H9 (cell line): ENCODE data around the gene ALKBH8. TPM values are rescaled to one million over a fixed set of nuclear protein-coding genes. Genes with fewer than 3 reads are reported as not detected.

Experiments
- DNase-seq: peaks from one replicate; pipeline ENCODE4 v3.0.0-alpha.2; 2017
- H2AFZ ChIP-seq: one replicate; pipeline ENCODE4 v1.6.1; 2013; ENCODE audit warnings: mild to moderate bottlenecking, low read length, control low read depth, moderate library complexity
- H2AK5ac ChIP-seq: 2 replicates; pipeline ENCODE4 v1.6.1; 2013; ENCODE audit warnings: low read length, control low read depth, mixed read lengths; ENCODE audit not compliant: insufficient read length
- H2BK120ac ChIP-seq: one replicate; pipeline ENCODE4 v1.6.1; 2013; ENCODE audit warnings: low read depth, mild to moderate bottlenecking, low read length, control low read depth, inconsistent platforms; ENCODE audit not compliant: poor library complexity, severe bottlenecking
- H2BK12ac ChIP-seq: 2 replicates; pipeline ENCODE4 v1.6.1; 2013; ENCODE audit warnings: low read length, control low read depth, mixed read lengths, low read depth; ENCODE audit not compliant: insufficient read length
- H2BK15ac ChIP-seq: 2 replicates; pipeline ENCODE4 v1.6.1; 2013; ENCODE audit warnings: low read depth, low read length, control low read depth
- H2BK20ac ChIP-seq: one replicate; pipeline ENCODE4 v1.6.1; 2013; ENCODE audit warnings: low read depth, mild to moderate bottlenecking, low read length, control low read depth, inconsistent platforms; ENCODE audit not compliant: poor library complexity, severe bottlenecking
- H2BK5ac ChIP-seq: 2 replicates; pipeline ENCODE4 v1.6.1; 2013; ENCODE audit warnings: low read length, control low read depth, mixed read lengths; ENCODE audit not compliant: insufficient read length
- H3K14ac ChIP-seq: 2 replicates; pipeline ENCODE4 v1.6.1; 2013; ENCODE audit warnings: low read length, control low read depth; ENCODE audit not compliant: insufficient read depth
- H3K18ac ChIP-seq: 2 replicates; pipeline ENCODE4 v1.6.1; 2013; ENCODE audit warnings: low read depth, mild to moderate bottlenecking, mixed read lengths, low read length, control low read depth; ENCODE audit not compliant: insufficient read length
- H3K23ac ChIP-seq: 2 replicates; pipeline ENCODE4 v1.6.1; 2013; ENCODE audit warnings: low read length, control low read depth, mixed read lengths, low read depth; ENCODE audit not compliant: insufficient read length
- H3K23me2 ChIP-seq: 2 replicates; pipeline ENCODE4 v1.6.1; 2013; ENCODE audit warnings: low read depth, mild to moderate bottlenecking, mixed read lengths, low read length, control low read depth; ENCODE audit not compliant: insufficient read length, poor library complexity, severe bottlenecking
- H3K27ac ChIP-seq: 2 replicates; pipeline ENCODE4 v1.5.1; 2013; ENCODE audit warnings: low read length, control low read depth, mixed read lengths, low read depth; ENCODE audit not compliant: insufficient read length
- H3K27me3 ChIP-seq: 2 replicates; pipeline ENCODE4 v1.6.1; 2013; ENCODE audit warnings: low read length, control low read depth, inconsistent platforms; ENCODE audit not compliant: insufficient read depth
- H3K4ac ChIP-seq: 2 replicates; pipeline ENCODE4 v1.6.1; 2013; ENCODE audit warnings: low read depth, mild to moderate bottlenecking, control low read depth, inconsistent platforms, low read length, moderate library complexity
- H3K4me1 ChIP-seq: 2 replicates; pipeline ENCODE4 v1.6.1; 2013; ENCODE audit warnings: low read length, control low read depth, inconsistent platforms; ENCODE audit not compliant: insufficient read depth
- H3K4me2 ChIP-seq: 2 replicates; pipeline ENCODE4 v1.6.1; 2013; ENCODE audit warnings: low read length, control low read depth, mixed read lengths; ENCODE audit not compliant: insufficient read length, insufficient read depth
- H3K56ac ChIP-seq: 2 replicates; pipeline ENCODE4 v1.6.1; 2013; ENCODE audit warnings: low read depth, mild to moderate bottlenecking, mixed read lengths, low read length, control low read depth; ENCODE audit not compliant: insufficient read length
- H3K79me1 ChIP-seq: 2 replicates; pipeline ENCODE4 v1.6.1; 2013; ENCODE audit warnings: low read depth, mild to moderate bottlenecking, moderate library complexity, low read length, control low read depth, inconsistent platforms; ENCODE audit not compliant: insufficient read depth, poor library complexity, severe bottlenecking
- H3K79me2 ChIP-seq: 2 replicates; pipeline ENCODE4 v1.6.1; 2013; ENCODE audit warnings: low read length, control low read depth, inconsistent platforms; ENCODE audit not compliant: insufficient read depth
- H3K9ac ChIP-seq: 2 replicates; pipeline ENCODE4 v1.6.1; 2013; ENCODE audit warnings: low read length, control low read depth, mixed read lengths; ENCODE audit not compliant: insufficient read length; ENCODE audit errors: extremely low read depth
- H3K9me3 ChIP-seq: one replicate; pipeline ENCODE4 v1.6.1; 2013; ENCODE audit warnings: low read depth, low read length, inconsistent platforms; ENCODE audit not compliant: control insufficient read depth
- H3T11ph ChIP-seq: one replicate; pipeline ENCODE4 v1.6.1; 2013; ENCODE audit warnings: mild to moderate bottlenecking, low read length, control low read depth, inconsistent platforms
- H4K20me1 ChIP-seq: one replicate; pipeline ENCODE4 v1.6.1; 2013; ENCODE audit not compliant: control insufficient read depth, insufficient read length, insufficient read depth
- H4K5ac ChIP-seq: 2 replicates; pipeline ENCODE4 v1.6.1; 2013; ENCODE audit warnings: low read depth, mild to moderate bottlenecking, mixed read lengths, low read length, control low read depth; ENCODE audit not compliant: insufficient read length
- H4K8ac ChIP-seq: replicated peaks from 2 replicates; pipeline ENCODE4 v1.6.1; 2013; ENCODE audit warnings: low read length, control low read depth, mixed read lengths, low read depth; ENCODE audit not compliant: insufficient read length
- H4K91ac ChIP-seq: 2 replicates; pipeline ENCODE4 v1.6.1; 2013; ENCODE audit warnings: low read depth, mild to moderate bottlenecking, moderate library complexity, mixed read lengths, low read length, control low read depth; ENCODE audit not compliant: insufficient read length
- H3K27ac Mint-ChIP-seq, 3 experiments: 2 replicates in 2 of 3; 3 replicates in 1 of 3; pipeline ENCODE4 v1.8.0; 2020 to 2021; ENCODE audit warnings: mixed read lengths in 3 of 3, mild to moderate bottlenecking in 1 of 3, moderate library complexity in 1 of 3
- H3K27me3 Mint-ChIP-seq: 2 replicates; pipeline ENCODE4 v1.8.0; 2021; ENCODE audit warnings: low read depth, mild to moderate bottlenecking, moderate library complexity, mixed read lengths
- H3K36me3 Mint-ChIP-seq, 3 experiments: 2 replicates in 2 of 3; 3 replicates in 1 of 3; pipeline ENCODE4 v1.8.0; 2020 to 2021; ENCODE audit warnings: low read depth in 3 of 3, mixed read lengths in 3 of 3; ENCODE audit not compliant: insufficient read depth in 1 of 3
- H3K4me1 Mint-ChIP-seq, 2 experiments: 2 replicates each; pipeline ENCODE4 v1.8.0; 2020; ENCODE audit warnings: mixed read lengths in 2 of 2
- H3K4me3 Mint-ChIP-seq, 2 experiments: 2 replicates in 1 of 2; 3 replicates in 1 of 2; pipeline ENCODE4 v1.8.0; 2020 to 2021; ENCODE audit warnings: mild to moderate bottlenecking in 2 of 2, mixed read lengths in 2 of 2, moderate library complexity in 1 of 2
- H3K9me3 Mint-ChIP-seq, 2 experiments: 2 replicates in 1 of 2; 3 replicates in 1 of 2; pipeline ENCODE4 v1.8.0; 2020; ENCODE audit warnings: mild to moderate bottlenecking in 2 of 2, mixed read lengths in 2 of 2, moderate library complexity in 1 of 2
- WGBS: extraction: QIAGEN DNeasy Blood & Tissue Kit; methylation state at CpG from one replicate; pipeline ENCODE4 v1.1.7; 2013; ENCODE audit warnings: missing lambda C conversion rate, low lambda C conversion rate, mixed read lengths; ENCODE audit not compliant: insufficient read length; ENCODE audit errors: extremely low coverage; 5-methylcytosine and 5-hydroxymethylcytosine counted together
- total RNA-seq: library from RNA; stranded (reverse); gene quantifications from 2 replicates; pipeline ENCODE4 v1.2.1, GENCODE V29; 2021
- TF ChIP-seq, protein P1 (sequence below): fragments of 200-600 bp; sonication (generic); conservative IDR thresholded peaks from 3 replicates; pipeline ENCODE4 v1.8.0; 2021; ENCODE audit warnings: antibody characterized with exemption, mild to moderate bottlenecking

The ALKBH8 gene
- total RNA-seq, 1 experiment from 2014 or later: 12.7 TPM

DNA sequence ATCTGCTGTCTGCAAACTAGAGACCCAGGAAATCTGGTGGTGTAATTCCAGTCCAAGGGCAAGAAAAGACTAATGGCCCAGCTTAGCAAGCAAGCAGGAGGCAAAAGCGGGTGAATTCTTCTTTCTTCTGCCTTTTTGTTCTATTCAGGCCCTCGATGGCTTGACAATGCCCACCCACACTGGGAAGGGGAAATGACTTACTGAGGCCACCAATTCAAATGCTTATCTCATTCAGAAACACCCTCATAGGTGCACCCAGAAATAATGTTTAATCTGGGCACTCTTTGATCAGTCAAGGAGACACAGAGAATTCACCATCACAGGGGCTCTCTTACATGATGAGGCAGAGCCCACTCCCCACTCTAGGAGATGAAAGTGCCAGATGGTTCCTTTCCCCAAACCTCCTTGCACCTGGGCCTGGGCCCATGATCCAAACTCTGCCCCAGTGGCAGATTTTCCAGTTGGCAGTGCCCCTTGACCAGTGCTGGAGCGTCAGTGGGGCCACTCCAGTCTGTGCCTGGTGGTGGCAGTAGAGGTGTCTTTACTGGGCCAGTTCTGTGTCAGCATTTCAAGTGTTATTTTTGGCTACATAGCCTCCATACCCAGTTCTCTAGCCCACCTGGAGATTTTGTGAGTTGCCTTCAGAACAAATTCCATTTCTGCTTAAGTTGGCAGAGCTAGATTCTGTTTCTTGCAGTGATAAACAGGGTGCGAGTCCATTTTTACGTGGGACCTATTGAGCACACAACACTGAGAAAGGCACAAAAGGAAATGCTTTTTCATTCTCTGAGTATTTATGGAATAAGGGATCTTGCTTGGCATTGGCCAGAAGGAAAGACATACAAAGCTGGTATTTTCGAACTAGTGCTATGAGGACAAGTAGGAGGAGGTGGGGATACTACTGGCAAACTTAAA is 32.9 kb upstream of the ALKBH8 start:
- no peak overlapping the region for H3T11ph ChIP-seq
- H3K9me3 Mint-ChIP-seq: no peaks in the 10 kb centered on the region
- peaks cover 3% of the 10 kb centered on the region; the same call in 1 of the 2 replicates for H3K27me3 ChIP-seq
- no peak overlapping the region for H2BK5ac ChIP-seq
- peak; percentile 77 for DNase-seq
- H3K9ac ChIP-seq: no peak overlapping the region
- H3K18ac ChIP-seq: no peak overlapping the region
- no peaks in the 10 kb centered on the region for H3K9me3 ChIP-seq
- no CpG with 5 or more reads among the region's 6 CpGs for WGBS
- peaks cover 19% of the 10 kb centered on the region for H3K27me3 Mint-ChIP-seq
- no peak overlapping the region for H2BK20ac ChIP-seq
- TF ChIP-seq, protein P1, sequence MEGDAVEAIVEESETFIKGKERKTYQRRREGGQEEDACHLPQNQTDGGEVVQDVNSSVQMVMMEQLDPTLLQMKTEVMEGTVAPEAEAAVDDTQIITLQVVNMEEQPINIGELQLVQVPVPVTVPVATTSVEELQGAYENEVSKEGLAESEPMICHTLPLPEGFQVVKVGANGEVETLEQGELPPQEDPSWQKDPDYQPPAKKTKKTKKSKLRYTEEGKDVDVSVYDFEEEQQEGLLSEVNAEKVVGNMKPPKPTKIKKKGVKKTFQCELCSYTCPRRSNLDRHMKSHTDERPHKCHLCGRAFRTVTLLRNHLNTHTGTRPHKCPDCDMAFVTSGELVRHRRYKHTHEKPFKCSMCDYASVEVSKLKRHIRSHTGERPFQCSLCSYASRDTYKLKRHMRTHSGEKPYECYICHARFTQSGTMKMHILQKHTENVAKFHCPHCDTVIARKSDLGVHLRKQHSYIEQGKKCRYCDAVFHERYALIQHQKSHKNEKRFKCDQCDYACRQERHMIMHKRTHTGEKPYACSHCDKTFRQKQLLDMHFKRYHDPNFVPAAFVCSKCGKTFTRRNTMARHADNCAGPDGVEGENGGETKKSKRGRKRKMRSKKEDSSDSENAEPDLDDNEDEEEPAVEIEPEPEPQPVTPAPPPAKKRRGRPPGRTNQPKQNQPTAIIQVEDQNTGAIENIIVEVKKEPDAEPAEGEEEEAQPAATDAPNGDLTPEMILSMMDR: peak; percentile 69
- H3K4me1 ChIP-seq: peaks cover 8% of the 10 kb centered on the region; the same call in 1 of the 2 replicates
- H4K5ac ChIP-seq: no peak overlapping the region
- H2BK15ac ChIP-seq: no peak overlapping the region
- no peak overlapping the region for H2AFZ ChIP-seq
- H3K4me1 Mint-ChIP-seq: peaks cover 24 to 28% of the 10 kb centered on the region in 2 experiments
- no peaks in the 10 kb centered on the region for H3K79me2 ChIP-seq
- H3K36me3 Mint-ChIP-seq: no peaks in the 10 kb centered on the region
- H3K27ac Mint-ChIP-seq: no peak overlapping the region
- no peaks in the 10 kb centered on the region for H3K79me1 ChIP-seq
- no peak overlapping the region for H3K23ac ChIP-seq
- H2BK120ac ChIP-seq: no peak overlapping the region
- no peak overlapping the region for H4K8ac ChIP-seq
- no peak overlapping the region for H3K14ac ChIP-seq
- no peak overlapping the region for H3K56ac ChIP-seq
- no peaks in the 10 kb centered on the region for H3K23me2 ChIP-seq
- no peak overlapping the region for H2AK5ac ChIP-seq
- no peak overlapping the region for H2BK12ac ChIP-seq
- no peak overlapping the region for H3K4ac ChIP-seq
- H3K4me2 ChIP-seq: no peak overlapping the region
- no peak overlapping the region for H3K27ac ChIP-seq
- no peak overlapping the region for H3K4me3 Mint-ChIP-seq
- no peaks in the 10 kb centered on the region for H4K20me1 ChIP-seq
- H4K91ac ChIP-seq: no peak overlapping the region
